H1 (cell line): ENCODE measurements around the gene ASIC1. TPM values are rescaled to one million over a fixed set of nuclear protein-coding genes. Genes with fewer than 3 reads are reported as not detected.

Experiments used
- CTCF ChIA-PET: fragments of 300-600 bp; sonication (Branson Sonifier 250); formaldehyde crosslinking; loops from one replicate; lab custom pipeline; 2021; ENCODE audit not compliant: partially characterized antibody; lab: Charles Lee
- POLR2A ChIA-PET: fragments of 300-600 bp; sonication (Branson Sonifier 250); formaldehyde crosslinking; loops from one replicate; lab custom pipeline; 2021; ENCODE audit warnings: inconsistent platforms; ENCODE audit not compliant: partially characterized antibody; lab: Charles Lee
- DNase-seq, 2 experiments: peaks; one replicate each; pipeline versions ENCODE4 v3.0.0 to v3.0.0-alpha.2; 2010 to 2022; ENCODE audit warnings: low spot score in 2 of 2, low read depth in 1 of 2, mixed read lengths in 1 of 2
- FAIRE-seq: peaks from 2 replicates; lab custom pipeline; 2011; peaks lifted over from hg19 to GRCh38; lab: Jason Lieb, UNC
- H2AFZ ChIP-seq: 2 replicates; pipeline ENCODE4 v1.8.1; 2012; ENCODE audit warnings: low read length, inconsistent platforms
- H2AK5ac ChIP-seq: 2 replicates; pipeline ENCODE4 v1.6.1; 2013; ENCODE audit warnings: low read depth, low read length
- H2BK120ac ChIP-seq: replicated peaks from 2 replicates; pipeline ENCODE3; 2013; ENCODE audit warnings: low read depth, low read length, inconsistent platforms
- H2BK12ac ChIP-seq: 2 replicates; pipeline ENCODE4 v1.6.1; 2013; ENCODE audit warnings: low read depth, low read length
- H2BK15ac ChIP-seq: 2 replicates; pipeline ENCODE4 v1.6.1; 2013; ENCODE audit warnings: low read length
- H2BK20ac ChIP-seq: 2 replicates; pipeline ENCODE4 v1.6.1; 2013; ENCODE audit warnings: low read length
- H2BK5ac ChIP-seq: 2 replicates; pipeline ENCODE4 v1.6.1; 2013; ENCODE audit warnings: low read depth, low read length
- H3K14ac ChIP-seq: 2 replicates; pipeline ENCODE4 v1.6.1; 2013; ENCODE audit warnings: inconsistent platforms; ENCODE audit not compliant: insufficient read length
- H3K18ac ChIP-seq: 2 replicates; pipeline ENCODE4 v1.6.1; 2013; ENCODE audit warnings: low read length; ENCODE audit errors: extremely low read depth
- H3K23ac ChIP-seq: 2 replicates; pipeline ENCODE4 v1.6.1; 2013; ENCODE audit warnings: inconsistent platforms; ENCODE audit not compliant: insufficient read length
- H3K23me2 ChIP-seq: 2 replicates; pipeline ENCODE4 v1.6.1; 2013; ENCODE audit warnings: low read depth, low read length
- H3K27ac ChIP-seq: 2 replicates; pipeline ENCODE4 v1.6.1; 2011; ENCODE audit warnings: low read depth, low read length, inconsistent platforms
- H3K27me3 ChIP-seq, 4 experiments: replicated peaks in 1 of 4; 1 replicate in 1 of 4; 2 replicates in 3 of 4; pipeline versions ENCODE4 v1.6.1 to v1.8.1; 2011 to 2013; ENCODE audit warnings: low read length in 3 of 4, mild to moderate bottlenecking in 3 of 4, inconsistent platforms in 2 of 4, mixed read lengths in 2 of 4, moderate library complexity in 1 of 4; ENCODE audit not compliant: control insufficient read depth in 3 of 4, insufficient read depth in 3 of 4; ENCODE audit errors: extremely low read depth in 1 of 4
- H3K36me3 ChIP-seq, 4 experiments: 2 replicates each; pipeline versions ENCODE4 v1.6.1 to v1.8.1; 2011 to 2013; ENCODE audit warnings: mild to moderate bottlenecking in 4 of 4, low read length in 3 of 4, moderate library complexity in 2 of 4, control low read depth in 1 of 4, inconsistent platforms in 1 of 4; ENCODE audit not compliant: insufficient read depth in 4 of 4, control insufficient read depth in 2 of 4
- H3K4ac ChIP-seq: replicated peaks from 2 replicates; pipeline ENCODE3; 2013; ENCODE audit warnings: low read length, low read depth, mixed read lengths, inconsistent platforms; ENCODE audit not compliant: insufficient read length
- H3K4me1 ChIP-seq, 4 experiments: replicated peaks in 1 of 4; 1 replicate in 1 of 4; 2 replicates in 3 of 4; pipeline versions ENCODE4 v1.6.1 to v1.8.1; 2011 to 2013; ENCODE audit warnings: low read length in 3 of 4, inconsistent platforms in 2 of 4, mixed read lengths in 1 of 4; ENCODE audit not compliant: insufficient read depth in 4 of 4, control insufficient read depth in 3 of 4
- H3K4me2 ChIP-seq, 2 experiments: 2 replicates each; pipeline versions ENCODE4 v1.6.1 to v1.8.1; 2011 to 2013; ENCODE audit warnings: low read depth in 2 of 2, low read length in 2 of 2, control low read depth in 1 of 2, inconsistent platforms in 1 of 2, mild to moderate bottlenecking in 1 of 2; ENCODE audit not compliant: insufficient read depth in 1 of 2
- H3K4me3 ChIP-seq, 4 experiments: fragments of 200-600, 300-600 bp in 1 of 4; sonication (generic), shearing (Covaris generic), sonication (Bioruptor Twin) in 1 of 4; 2 replicates each; pipeline versions ENCODE4 v1.5.1 to v1.8.1; 2011 to 2016; ENCODE audit warnings: low read length in 4 of 4, low read depth in 3 of 4, control low read depth in 2 of 4, inconsistent platforms in 2 of 4, mild to moderate bottlenecking in 2 of 4, mixed read lengths in 1 of 4, moderate library complexity in 1 of 4; ENCODE audit not compliant: insufficient read depth in 2 of 4; ENCODE audit errors: extremely low read depth in 1 of 4
- H3K56ac ChIP-seq: replicated peaks from 2 replicates; pipeline ENCODE3; 2013; ENCODE audit warnings: low read depth, mild to moderate bottlenecking, mixed read lengths, low read length, inconsistent platforms; ENCODE audit not compliant: insufficient read length
- H3K79me1 ChIP-seq: 2 replicates; pipeline ENCODE4 v1.6.1; 2013; ENCODE audit warnings: low read depth, low read length, control low read depth
- H3K79me2 ChIP-seq, 2 experiments: 2 replicates each; pipeline versions ENCODE4 v1.6.1 to v1.8.1; 2012 to 2013; ENCODE audit warnings: low read length in 2 of 2, mild to moderate bottlenecking in 2 of 2, inconsistent platforms in 1 of 2; ENCODE audit not compliant: insufficient read depth in 2 of 2, control insufficient read depth in 1 of 2
- H3K9ac ChIP-seq, 4 experiments: replicated peaks in 1 of 4; 1 replicate in 1 of 4; 2 replicates in 3 of 4; pipeline versions ENCODE4 v1.6.1 to v1.8.1; 2011 to 2013; ENCODE audit warnings: low read depth in 3 of 4, low read length in 3 of 4, control low read depth in 2 of 4, mild to moderate bottlenecking in 2 of 4, moderate library complexity in 2 of 4, inconsistent platforms in 1 of 4; ENCODE audit errors: extremely low read depth in 1 of 4
- H3K9me3 ChIP-seq, 2 experiments: 2 replicates each; pipeline versions ENCODE4 v1.6.1 to v1.8.1; 2012 to 2013; ENCODE audit warnings: mild to moderate bottlenecking in 2 of 2, moderate library complexity in 2 of 2, control low read depth in 1 of 2, inconsistent platforms in 1 of 2, low read depth in 1 of 2, low read length in 1 of 2, mixed read lengths in 1 of 2; ENCODE audit not compliant: insufficient read depth in 2 of 2
- H4K20me1 ChIP-seq, 2 experiments: replicated peaks in 1 of 2; 2 replicates each; pipeline versions ENCODE3 to v1.8.1; 2011 to 2013; ENCODE audit warnings: inconsistent platforms in 2 of 2, low read length in 2 of 2, mild to moderate bottlenecking in 1 of 2; ENCODE audit not compliant: insufficient read depth in 2 of 2, control insufficient read depth in 1 of 2
- H4K5ac ChIP-seq: 2 replicates; pipeline ENCODE4 v1.6.1; 2013; ENCODE audit warnings: low read length, low read depth, mixed read lengths, inconsistent platforms; ENCODE audit not compliant: insufficient read length
- H4K8ac ChIP-seq: 2 replicates; pipeline ENCODE4 v1.8.0; 2013; ENCODE audit warnings: mild to moderate bottlenecking, moderate library complexity, low read length, inconsistent platforms; ENCODE audit not compliant: insufficient read depth; ENCODE audit errors: extremely low read depth
- H4K91ac ChIP-seq: replicated peaks from 2 replicates; pipeline ENCODE3; 2013; ENCODE audit warnings: low read length, mixed read lengths, inconsistent platforms; ENCODE audit not compliant: insufficient read length
- CTCF ChIP-seq, 3 experiments: IDR thresholded peaks; 1 replicate in 2 of 3; 2 replicates in 1 of 3; pipeline versions ENCODE4 v1.5.1 to v1.6.1; 2011; ENCODE audit warnings: low read length in 3 of 3, mild to moderate bottlenecking in 3 of 3, inconsistent platforms in 2 of 3, low read depth in 1 of 3, moderate library complexity in 1 of 3; ENCODE audit not compliant: insufficient read depth in 1 of 3; ENCODE audit errors: control extremely low read depth in 1 of 3
- E2F6 ChIP-seq: IDR thresholded peaks from 2 replicates; pipeline ENCODE4 v1.6.1; 2012; ENCODE audit warnings: inconsistent platforms
- MAX ChIP-seq: IDR thresholded peaks from 2 replicates; pipeline ENCODE4 v1.6.1; 2012; ENCODE audit warnings: inconsistent platforms
- TAF1 ChIP-seq: IDR thresholded peaks from 2 replicates; pipeline ENCODE4 v1.6.1; 2011; ENCODE audit warnings: mild to moderate bottlenecking, low read depth, low read length
- USF2 ChIP-seq: IDR thresholded peaks from 2 replicates; pipeline ENCODE4 v1.6.1; 2011; ENCODE audit warnings: low read length, improper control_type of control experiment
- ZNF274 ChIP-seq: IDR thresholded peaks from 2 replicates; pipeline ENCODE4 v1.7.0; 2012; ENCODE audit warnings: low read length, borderline replicate concordance; ENCODE audit errors: extremely low read depth
- WGBS, 2 experiments: shearing (Covaris generic) in 1 of 2; methylation state at CpG; one replicate each; pipeline versions ENCODE4 v1.1.6 to v1.1.7; 2013 to 2015; ENCODE audit warnings: low lambda C conversion rate in 2 of 2, mixed read lengths in 2 of 2, inconsistent platforms in 1 of 2, low coverage in 1 of 2, missing lambda C conversion rate in 1 of 2; ENCODE audit not compliant: insufficient replicate concordance in 2 of 2, insufficient coverage in 1 of 2, insufficient read length in 1 of 2; ENCODE audit errors: extremely low coverage in 1 of 2, missing lambda C conversion rate in 1 of 2; 5-methylcytosine and 5-hydroxymethylcytosine counted together
- polyA plus RNA-seq, 7 experiments: library from polyadenylated mRNA; depleted of rRNA in 3 of 7; stranded (reverse) in 5 of 7; unstranded in 2 of 7; fragments of >200 nt in 5 of 7; fragments of 200-250 nt in 2 of 7; gene quantifications; 1 replicate in 5 of 7; 2 replicates in 1 of 7; 4 replicates in 1 of 7; pipeline versions ENCODE4 v1.2.1 to v1.2.3, GENCODE V29; 2011 to 2013; ENCODE audit warnings: missing spikeins in 2 of 7, mixed read lengths in 2 of 7
- total RNA-seq: library from RNA; stranded (reverse); fragmentation: NEBNext Ultra II Directional; extraction: Animal tissue kit (Norgen Biotek cat#: 25700); gene quantifications from 2 replicates; pipeline ENCODE4 v1.2.1, GENCODE V29; 2021

ASIC1 gene
- total and polyA plus RNA-seq, 2 of the 8 experiments (the other 6 are each of a cell fraction or from before 2014, with no cell fraction given): 2.4 to 4.4 TPM

- FAIRE-seq (no peak), DNase-seq (no peak)
- Histone ChIP-seq H3K79me2 (peaks cover 0 to 10% of the 10 kb centered on the region in 2 experiments; a peak in 2 of 4 replicates), H3K56ac (no peak overlapping the region), H4K20me1 (peaks cover 0 to 3% of the 10 kb centered on the region in 2 experiments), H3K9me3 (no peaks in the 10 kb centered on the region), H3K27ac (no peak overlapping the region), H2BK20ac (no peak overlapping the region), H2BK5ac (no peak overlapping the region; the same call in 1 of the 2 replicates), H3K14ac (no peak overlapping the region), H3K18ac (no peak overlapping the region), H3K9ac (no peak overlapping the region), H2AK5ac (no peak overlapping the region), H3K79me1 (no peaks in the 10 kb centered on the region), H4K8ac (peak overlapping the region; percentile 54; the same call in 1 of the 2 replicates), H3K23me2 (peaks cover 9% of the 10 kb centered on the region), H2AFZ (no peak overlapping the region), H3K4ac (no peak overlapping the region), H3K4me3 (peak overlapping the region in 1 of 4 experiments; percentile 33; a peak in 2 of 8 replicates), H3K36me3 (0 out of 8 replicates have a peak, but pooled peaks cover 0 to under 1% (median 0%) of the 10 kb centered on the region in 4 experiments), H4K91ac (no peak overlapping the region), H2BK120ac (no peak overlapping the region), H3K4me2 (peak overlapping the region; percentile 17 to 37; a peak in 2 of 4 replicates), H2BK12ac (no peak overlapping the region), H3K23ac (no peak overlapping the region), H3K4me1 (peaks cover 0 to 8% (median 5%) of the 10 kb centered on the region in 4 experiments; a peak in 3 of 7 replicates), H3K27me3 (peaks cover 0 to 15% (median 9%) of the 10 kb centered on the region in 4 experiments; a peak in 5 of 7 replicates), H2BK15ac (no peak overlapping the region), H4K5ac (no peak overlapping the region)
- WGBS, 2 experiments: 74% methylated on average over 18 of the region's 46 CpGs; no CpG with 5 or more reads in 1 of the 2 experiments
- ChIA-PET CTCF (interaction anchor here (0.5 to 27.3 kb wide), 7 partner anchors 10 to 388 kb away, joined by 3 to 625 read pairs (median 5); partner anchors contain the start of genes COX14 and GPD1), POLR2A (interaction anchor here (25.0 kb wide), 1 partner anchor 28 kb away, joined by 457 read pairs; the partner anchor contains the start of genes COX14 and GPD1)
- no peak for TF ChIP-seq CTCF (IDR thresholded peaks at IDR 0.05; ENCODE audit: control extremely low read depth in 1 of 3, insufficient read depth in 1 of 3, low read depth in 1 of 3, low read length in 3 of 3)
- peak; percentile 47; the same call in 1 of the 2 replicates for TF ChIP-seq USF2
- TF ChIP-seq ZNF274: no peak
- TF ChIP-seq E2F6: peak; percentile 86
- TF ChIP-seq MAX: peak; percentile 93
- TF ChIP-seq TAF1: no peak
These were observed 23.9 kb downstream of the ASIC1 start for GRCh38 chr12:50081096-50081808.
